GM04503 (cell line): ENCODE results near the gene SLC6A17.

Experiments used
- DNase-seq: peaks from one replicate; pipeline ENCODE4 v3.0.0-alpha.2; 2012; ENCODE audit warnings: low read depth

Gene SLC6A17

GRCh38 chr1:110174961-110175360 lies 24.7 kb downstream of the SLC6A17 start:
- no peak for DNase-seq

GRCh38 chr1:110176299-110176956 lies 26.1 kb downstream of the SLC6A17 start:
- DNase-seq: no peak

DNA sequence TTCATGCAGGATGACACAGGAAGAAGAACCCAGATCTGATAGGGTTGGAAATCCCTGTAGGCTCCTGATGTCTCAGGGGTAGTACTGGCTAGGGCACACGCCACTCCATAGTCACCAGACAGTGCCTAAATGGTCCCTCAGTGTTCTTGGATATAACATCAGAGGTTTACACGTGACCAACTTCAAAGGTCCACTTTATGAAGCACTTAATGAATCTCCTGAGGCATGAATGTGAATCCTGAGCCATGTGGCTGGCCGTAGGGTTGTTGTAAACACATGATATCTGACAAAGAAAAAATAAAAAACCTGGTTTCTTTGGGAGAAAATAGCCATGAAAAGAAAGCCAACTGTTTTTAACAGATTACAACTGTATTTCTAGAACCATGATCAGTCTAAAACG lies 27.5 kb downstream of the SLC6A17 start:
- DNase-seq: no peak

- DNase-seq: no peak
Measured at GRCh38 chr1:110183642-110184167, 33.4 kb downstream of the SLC6A17 start.

DNA sequence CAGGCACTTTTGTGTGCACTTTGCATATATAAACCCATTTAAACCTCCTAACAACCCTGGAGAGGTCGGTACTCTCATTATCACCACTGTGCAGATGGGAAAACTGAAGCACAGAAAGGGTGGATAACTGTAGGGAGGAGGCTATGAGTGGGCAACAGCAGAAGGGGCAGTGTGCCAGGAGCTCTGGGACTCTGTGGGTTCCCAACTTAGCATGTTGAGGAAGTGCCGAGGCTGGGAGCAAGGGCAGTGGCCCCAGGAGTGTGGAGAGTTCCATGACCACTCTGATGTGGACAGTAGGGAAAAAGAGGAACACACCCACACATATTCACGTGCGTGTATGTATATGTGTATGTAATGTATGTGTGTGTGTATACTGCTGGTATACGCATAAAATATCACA lies 34.2 kb downstream of the SLC6A17 start:
- DNase-seq: no peak

GRCh38 chr1:110185181-110185580 lies 34.9 kb downstream of the SLC6A17 start:
- DNase-seq: no peak

DNA sequence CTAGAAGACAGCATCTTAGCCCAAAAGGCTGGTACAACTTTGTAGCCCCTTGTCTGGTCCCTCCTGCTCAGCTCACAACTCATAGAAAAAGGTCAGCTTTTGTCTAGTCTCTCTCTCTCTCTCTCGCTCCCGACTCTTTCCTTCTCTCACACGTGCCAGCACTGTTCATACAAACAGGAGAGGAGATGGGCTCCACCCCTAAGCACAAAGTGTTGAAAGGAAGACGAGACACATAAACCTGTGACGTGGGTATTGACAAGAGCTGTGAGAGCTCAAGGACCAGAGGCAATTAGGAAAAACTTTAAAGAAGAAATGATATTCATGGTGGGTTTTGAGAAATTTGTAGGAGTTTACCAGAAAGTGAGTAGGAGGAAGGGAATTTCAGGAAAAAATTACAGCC lies 36.3 kb downstream of the SLC6A17 start:
- no peak for DNase-seq

DNA sequence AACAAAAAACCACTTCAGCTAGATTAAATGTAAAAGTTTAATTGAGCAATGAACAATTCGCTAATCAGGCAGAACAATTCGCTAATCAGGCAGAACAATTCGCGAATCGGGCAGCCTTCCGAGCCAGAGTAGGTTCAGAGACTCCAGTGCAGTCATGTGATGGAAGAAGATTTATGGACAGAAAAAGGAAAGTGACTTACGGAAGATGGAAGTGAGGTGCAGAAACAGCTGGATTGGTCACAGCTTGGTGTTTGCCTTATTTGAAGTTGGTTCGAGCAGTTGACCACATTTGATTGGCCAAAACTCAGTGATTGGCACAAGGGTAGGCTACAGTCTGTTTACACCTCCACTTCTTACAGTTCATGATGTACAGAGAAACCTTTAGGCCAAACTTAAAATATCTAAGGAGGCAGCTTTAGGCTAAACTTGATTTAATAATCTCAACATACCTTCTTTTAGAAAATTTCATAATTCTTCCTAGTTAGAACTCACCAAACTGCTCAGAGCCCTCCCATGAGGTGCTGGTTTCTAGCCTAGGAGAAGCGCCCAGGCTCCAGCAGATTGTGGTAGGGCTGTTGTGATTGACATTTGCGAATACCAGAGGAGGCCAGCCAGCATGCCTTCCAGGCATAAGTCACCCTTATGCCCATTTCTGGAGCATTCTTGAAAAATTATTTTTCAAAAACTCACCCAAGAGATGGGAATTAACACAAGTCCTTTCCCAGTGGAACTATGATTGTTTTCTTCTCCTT lies 37.0 kb downstream of the SLC6A17 start:
- DNase-seq: no peak

- DNase-seq: no peak
Measured at GRCh38 chr1:110188035-110188618, 37.8 kb downstream of the SLC6A17 start.

GRCh38 chr1:110189181-110189580 lies 38.9 kb downstream of the SLC6A17 start:
- DNase-seq: no peak

DNA sequence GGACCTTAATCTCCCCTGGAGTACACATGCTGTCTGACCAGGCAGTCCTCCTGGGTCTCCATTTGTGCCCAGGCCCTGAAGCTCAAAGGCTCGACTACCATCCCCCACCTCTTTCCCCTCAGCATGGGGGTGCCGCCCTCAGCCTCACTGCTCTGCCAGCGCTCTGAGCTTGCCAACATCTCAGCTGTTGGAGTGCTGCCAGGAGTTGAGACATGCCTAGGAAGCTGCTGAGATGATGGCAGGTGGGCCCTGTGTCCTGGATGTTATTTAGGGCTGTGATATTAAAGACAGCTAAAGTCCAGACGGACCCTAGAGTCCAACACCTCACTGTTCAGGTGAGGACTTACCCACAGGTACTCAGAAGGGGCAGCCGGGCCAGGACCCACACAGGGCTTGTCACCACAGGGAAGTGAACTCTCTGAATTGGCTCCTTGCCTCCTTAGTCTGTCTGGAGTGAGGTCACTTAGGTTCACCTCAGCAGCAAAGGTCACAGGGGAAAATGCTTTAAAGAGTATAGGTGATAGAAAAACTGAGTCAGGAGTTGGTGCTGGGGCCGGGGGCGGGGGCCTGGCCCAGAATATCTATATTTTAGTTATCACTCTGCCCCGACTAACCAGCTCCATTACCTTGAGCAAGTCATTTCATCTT lies 40.1 kb downstream of the SLC6A17 start:
- no peak for DNase-seq

- DNase-seq: no peak
Measured at GRCh38 chr1:110192541-110192940, 42.2 kb downstream of the SLC6A17 start.

DNA sequence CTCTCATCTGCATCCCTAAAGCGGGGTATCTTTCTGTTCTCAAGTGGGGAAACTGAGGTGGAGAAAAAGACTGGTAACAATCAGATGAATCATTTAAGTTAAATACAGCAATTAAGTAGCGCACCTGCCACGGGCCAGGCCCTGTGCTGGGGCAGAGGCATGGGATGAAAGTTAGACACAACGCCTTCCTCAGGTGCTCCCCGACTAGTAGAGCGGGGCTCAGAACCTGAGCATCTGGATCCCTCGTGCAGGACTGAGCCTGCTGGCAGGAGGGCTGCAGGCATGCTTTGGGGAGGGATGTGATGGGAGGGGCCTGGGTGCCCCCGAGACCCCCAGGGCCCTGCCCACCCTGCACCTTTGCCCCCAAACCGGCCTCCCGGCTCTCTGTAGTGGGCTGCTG lies 44.9 kb downstream of the SLC6A17 start:
- no peak for DNase-seq

DNA sequence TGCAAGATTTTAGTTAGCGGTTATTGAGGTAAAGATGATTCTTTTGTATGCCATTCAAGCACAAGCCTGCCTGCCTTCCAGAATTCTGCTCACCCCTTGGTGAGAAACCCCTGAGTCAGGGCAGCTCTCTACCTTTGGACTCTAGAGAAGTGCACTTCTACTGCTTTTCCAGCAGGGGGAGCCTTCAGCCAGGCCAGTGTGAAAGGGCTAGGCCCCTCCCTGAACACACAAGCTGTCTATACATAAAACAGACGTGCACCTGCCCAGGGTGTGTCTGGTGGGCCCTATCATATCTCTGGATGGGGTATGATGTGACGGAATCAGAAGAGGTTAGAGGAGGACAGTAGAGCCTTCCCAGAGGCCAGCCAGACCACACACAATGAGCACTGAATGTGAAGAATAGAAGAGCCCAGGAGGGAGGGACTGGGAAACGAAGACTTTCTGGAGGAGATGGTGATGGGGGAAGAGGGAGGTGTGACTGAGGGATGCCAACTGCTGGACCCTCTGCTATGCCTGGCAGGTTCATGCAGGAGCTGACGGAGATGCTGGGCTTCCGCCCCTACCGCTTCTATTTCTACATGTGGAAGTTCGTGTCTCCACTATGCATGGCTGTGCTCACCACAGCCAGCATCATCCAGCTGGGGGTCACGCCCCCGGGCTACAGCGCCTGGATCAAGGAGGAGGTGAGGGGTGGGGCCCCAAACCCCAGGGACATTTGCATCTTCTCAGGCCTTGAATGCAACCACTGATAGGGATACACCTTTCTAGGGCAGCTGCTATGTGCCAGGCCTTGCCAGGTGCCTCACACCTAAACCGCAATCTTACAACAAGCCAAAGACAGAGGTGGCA lies 46.8 kb downstream of the SLC6A17 start:
- no peak for DNase-seq

- DNase-seq: no peak
Measured at GRCh38 chr1:110197905-110198629, 47.8 kb downstream of the SLC6A17 start.

- DNase-seq: no peak
Measured at GRCh38 chr1:110198746-110199145, 48.5 kb downstream of the SLC6A17 start.

DNA sequence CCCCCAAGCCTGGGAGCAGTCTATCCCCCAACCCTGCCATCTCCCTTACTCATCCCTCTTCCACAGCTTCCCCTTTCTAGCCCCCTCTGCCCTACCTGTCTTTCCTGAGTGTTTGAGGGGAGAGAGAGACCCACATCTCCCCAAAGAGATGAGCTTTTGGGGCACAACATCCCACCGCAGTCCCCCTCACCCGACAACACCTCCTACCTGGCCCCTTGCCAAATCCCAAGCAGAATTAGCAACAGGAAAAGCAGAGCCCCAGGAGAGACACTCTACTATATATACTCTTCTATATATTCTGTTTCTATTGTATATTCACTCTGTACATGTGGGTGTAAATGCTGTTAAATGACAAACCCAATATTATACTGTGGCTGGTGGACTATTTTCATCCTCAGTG lies 49.9 kb downstream of the SLC6A17 start:
- no peak for DNase-seq

DNA sequence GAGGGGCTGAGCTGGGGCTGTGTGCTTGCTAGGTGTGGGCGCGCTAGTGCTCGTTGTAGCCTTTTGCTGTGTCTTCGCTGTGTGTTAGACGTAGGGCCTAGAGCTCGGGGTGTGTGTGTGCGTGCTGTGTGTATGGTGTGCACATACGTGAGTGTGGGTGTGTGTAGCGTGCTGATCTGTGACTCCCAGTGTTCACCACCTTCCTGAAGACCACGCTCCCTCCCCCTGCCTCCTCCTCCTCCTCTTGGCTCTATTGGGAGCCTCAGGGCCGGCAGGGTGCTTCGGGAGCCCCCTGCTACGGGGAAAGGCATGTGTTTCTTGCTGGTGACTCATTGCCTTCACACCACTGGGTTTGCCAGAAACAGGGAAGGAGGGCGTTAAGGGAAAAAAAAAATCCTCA lies 50.4 kb downstream of the SLC6A17 start:
- no peak for DNase-seq

DNA sequence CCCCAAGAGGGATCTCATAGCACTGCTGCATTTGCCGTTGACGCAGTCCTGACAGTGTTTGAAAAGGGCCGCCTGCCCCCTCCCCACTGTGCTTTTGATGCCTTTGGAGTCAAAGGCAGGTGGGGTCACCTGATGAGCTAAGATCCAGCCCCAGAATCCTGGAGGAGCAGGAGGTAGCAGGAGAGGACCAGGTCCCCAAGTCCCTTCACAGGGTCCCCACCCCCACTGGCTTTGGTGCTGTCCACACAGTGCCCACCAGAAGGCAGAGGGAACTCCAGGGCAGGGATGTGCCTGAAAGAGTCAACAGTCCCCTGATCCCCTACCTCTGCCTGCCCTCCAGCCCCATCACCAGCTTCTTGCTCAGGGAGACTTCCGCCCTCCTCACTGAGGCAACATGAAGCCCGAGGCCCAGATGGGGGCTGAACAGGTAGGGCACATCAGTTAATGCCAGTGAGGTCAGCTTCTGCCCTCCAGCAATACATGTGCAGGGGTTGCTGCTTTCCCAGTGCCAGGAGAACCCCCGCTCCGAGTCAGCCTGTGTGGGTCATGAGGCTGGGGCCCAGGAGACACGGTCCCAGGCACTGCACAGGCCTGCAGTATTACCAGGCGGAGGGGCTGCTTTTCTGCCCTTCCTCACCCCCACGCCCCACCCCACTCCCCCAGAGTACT lies 51.0 kb downstream of the SLC6A17 start:
- DNase-seq: no peak

DNA sequence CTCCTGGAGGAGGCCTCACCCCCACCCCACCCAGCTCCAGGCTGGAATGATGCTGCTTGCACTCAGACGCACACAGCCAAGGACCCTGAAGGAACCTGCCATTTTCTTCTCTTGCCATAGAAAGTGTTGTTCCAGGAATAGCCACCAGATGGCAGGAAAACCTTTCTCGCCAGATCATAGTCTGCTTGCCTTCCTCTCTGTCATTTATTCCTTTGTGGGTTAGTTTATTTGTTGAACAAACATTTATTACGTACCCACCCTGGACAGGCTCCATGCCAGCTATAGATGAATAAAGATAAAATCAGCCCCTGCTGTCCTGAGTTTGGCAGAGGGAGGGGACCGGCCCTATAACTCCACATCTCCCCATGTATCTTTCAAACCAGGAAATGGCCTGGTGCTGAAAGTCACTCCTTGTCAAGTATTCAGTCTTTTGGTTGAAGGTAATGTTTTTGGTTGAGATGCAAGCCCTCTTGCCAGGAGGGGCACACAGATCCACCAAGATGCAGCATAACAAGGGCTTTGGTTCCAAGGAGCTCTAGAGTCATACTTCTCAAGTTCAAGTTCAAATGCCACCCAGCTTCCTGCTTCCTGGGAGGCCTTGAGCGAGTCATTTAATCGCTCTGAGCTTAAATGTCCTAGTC lies 52.8 kb downstream of the SLC6A17 start:
- DNase-seq: no peak
